Uterus (tissue), 2 donors: ENCODE measurements around the gene CFAP97.
"Not testable (repeated sequence)": the region's sequence is repeated elsewhere in the genome, so short reads cannot be mapped to it uniquely, and the experiment has no call there.

Experiments used
- CTCF ChIP-seq, 4 experiments: fragments of 200-600 bp in 2 of 4; fragments of 450-650 bp in 2 of 4; sonication (generic) in 2 of 4; IDR thresholded peaks; one replicate each; pipeline ENCODE4 v1.5.1; 2016 to 2019; ENCODE audit warnings: antibody characterized with exemption in 4 of 4, mild to moderate bottlenecking in 2 of 4, moderate library complexity in 1 of 4
- POLR2A ChIP-seq, 2 donors: fragments of 450-650 bp; IDR thresholded peaks; one replicate each; pipeline ENCODE4 v1.6.1; 2016; ENCODE audit warnings: antibody characterized with exemption in 2 of 2, mild to moderate bottlenecking in 1 of 2, moderate library complexity in 1 of 2

GRCh38 chr4:185119467-185119866, 84.3 kb downstream of the CFAP97 start:
- not testable (repeated sequence) for TF ChIP-seq CTCF, POLR2A (IDR thresholded peaks at IDR 0.05)
